Gastrocnemius medialis (tissue), 4 donors: ENCODE measurements around the gene DHH. TPM values are rescaled to one million over a fixed set of nuclear protein-coding genes. Genes with fewer than 3 reads are reported as not detected.

ENCODE experiments used
- ATAC-seq, 2 donors: fragments of 150-250 bp; one replicate each; pipeline ENCODE4 v1.9.1; 2016
- DNase-seq, 2 donors: peaks; one replicate each; pipeline ENCODE4 v3.0.0-alpha.2; 2019
- H3K27ac ChIP-seq, 4 donors: fragments of 200-600 bp; sonication (generic); 1 replicate in 1 of 4; 2 replicates in 3 of 4; pipeline ENCODE4 v1.5.1; 2016 to 2018; ENCODE audit warnings: mild to moderate bottlenecking in 2 of 4, moderate library complexity in 1 of 4
- H3K27me3 ChIP-seq, 3 donors: fragments of 200-600 bp; sonication (generic) in 2 of 3; 1 replicate in 1 of 3; 2 replicates in 2 of 3; pipeline versions ENCODE4 v1.5.1 to v1.6.0; 2016 to 2019; ENCODE audit warnings: mild to moderate bottlenecking in 1 of 3, moderate library complexity in 1 of 3
- H3K36me3 ChIP-seq, 2 donors: fragments of 200-600 bp; sonication (generic) in 1 of 2; one replicate each; pipeline ENCODE4 v1.5.1; 2017 to 2018
- H3K4me1 ChIP-seq, 2 donors: fragments of 200-600 bp; sonication (generic) in 1 of 2; one replicate each; pipeline ENCODE4 v1.5.1; 2016 to 2017; ENCODE audit warnings: mild to moderate bottlenecking in 2 of 2
- H3K4me3 ChIP-seq, 4 donors: fragments of 200-600 bp; sonication (generic) in 3 of 4; 1 replicate in 1 of 4; 2 replicates in 3 of 4; pipeline ENCODE4 v1.5.1; 2016 to 2019; ENCODE audit warnings: mild to moderate bottlenecking in 2 of 4
- H3K9me3 ChIP-seq, 3 donors: fragments of 200-600 bp; sonication (generic) in 2 of 3; 1 replicate in 1 of 3; 2 replicates in 2 of 3; pipeline ENCODE4 v1.5.1; 2016 to 2019
- CTCF ChIP-seq, 5 experiments: fragments of 450-650 bp in 3 of 5; fragments of 200-600 bp in 2 of 5; sonication (generic) in 2 of 5; IDR thresholded peaks in 4 of 5; conservative IDR thresholded peaks in 1 of 5; 1 replicate in 4 of 5; 2 replicates in 1 of 5; pipeline ENCODE4 v1.5.1; 2016 to 2019; ENCODE audit warnings: antibody characterized with exemption in 5 of 5, mild to moderate bottlenecking in 3 of 5, moderate library complexity in 3 of 5
- POLR2A ChIP-seq, 2 donors: fragments of 450-650 bp; IDR thresholded peaks; one replicate each; pipeline ENCODE4 v1.6.1; 2017; ENCODE audit warnings: antibody characterized with exemption in 2 of 2, mild to moderate bottlenecking in 2 of 2, moderate library complexity in 2 of 2
- in situ Hi-C, 4 donors: fragments of 200-750 bp; cut with MboI; loops; one replicate each; pipeline versions ENCODE4 v1.15.0 to v1.8.0; 2017; ENCODE audit warnings: low sequenced_read_pairs in 4 of 4
- intact Hi-C: fragments of 100-400 bp; cut with DNase I; formaldehyde crosslinking; loops from one replicate; pipeline ENCODE4 v1.15.1; 2023; ENCODE audit warnings: low total_unique reads
- total RNA-seq, 4 donors: library from RNA; depleted of rRNA; stranded (reverse); fragments of >200 nt; gene quantifications; one replicate each; pipeline versions ENCODE4 v1.1.0 to v1.2.3, GENCODE V29; 2016

Gene DHH
- total RNA-seq, 4 donors from 2014 or later: 0.09 to 0.36 (median 0.15) TPM; not detected in 1

- peaks cover 0 to 91% of the 10 kb centered on the region in 2 donors for H3K36me3 ChIP-seq
- no peak for DNase-seq
- H3K27me3 ChIP-seq: no peaks in the 10 kb centered on the region
- no peak for ATAC-seq
- H3K27ac ChIP-seq: no peak overlapping the region
- H3K4me3 ChIP-seq: no peak overlapping the region
- intact Hi-C loops (no loop called here), in situ Hi-C loops (no loop called here)
- TF ChIP-seq CTCF (IDR thresholded peaks at IDR 0.05 in 4 of 5, conservative IDR thresholded peaks at IDR 0.05 in 1 of 5) (no peak), POLR2A (IDR thresholded peaks at IDR 0.05) (no peak)
- H3K9me3 ChIP-seq: no peaks in the 10 kb centered on the region
- H3K4me1 ChIP-seq: no peaks in the 10 kb centered on the region
Observed at GRCh38 chr12:49037111-49037946, 57.3 kb downstream of the DHH start.

Other genes starting within 250 kb of the DHH start
- gene DDX23, start 242.6 kb downstream of the DHH start, total RNA-seq: 10 to 100 TPM; 55.8 to 80.6 (median 75.7) TPM
- under 1 TPM in 1 of 4 donors, not detected in 3; 0.36 TPM for gene RND1, start 228.9 kb downstream of the DHH start, total RNA-seq
- gene FKBP11, start 169.3 kb downstream of the DHH start, total RNA-seq: 1 to 10 TPM in 3 of 4 donors, not detected in 1; 2.1 to 3.9 (median 3.0) TPM
- 10 to 100 TPM in 3 of 4 donors, 1 to 10 TPM in 1; 4.9 to 17.2 (median 13.5) TPM for gene ARF3, start 137.3 kb downstream of the DHH start, total RNA-seq
- gene WNT10B, start 123.1 kb downstream of the DHH start, total RNA-seq: not detected
- gene WNT1, start 116.5 kb downstream of the DHH start, total RNA-seq: not detected
- 100 to 1,000 TPM in 3 of 4 donors, 10 to 100 TPM in 1; 26.8 to 415 (median 232) TPM for gene DDN, start 95.4 kb downstream of the DHH start, total RNA-seq
- gene PRKAG1, start 76.0 kb downstream of the DHH start, total RNA-seq: 10 to 100 TPM; 67.4 to 97.7 (median 83.9) TPM
- gene KMT2D, start 34.0 kb downstream of the DHH start, total RNA-seq: 10 to 100 TPM; 36.0 to 99.0 (median 71.3) TPM
- under 1 TPM in 2 of 4 donors, not detected in 2; 0.46 to 0.71 TPM for gene RHEBL1, start 24.8 kb downstream of the DHH start, total RNA-seq
- gene LMBR1L, start 16.0 kb upstream of the DHH start, total RNA-seq: 10 to 100 TPM; 11.1 to 27.2 (median 15.9) TPM
- gene TUBA1B, start 36.6 kb upstream of the DHH start, total RNA-seq: 1,000 to 10,000 TPM in 1 of 4 donors, 100 to 1,000 TPM in 3; 124 to 1,632 (median 402) TPM
- gene TUBA1A, start 94.3 kb upstream of the DHH start, total RNA-seq: 10 to 100 TPM; 14.7 to 68.0 (median 25.1) TPM
- gene TUBA1C, start 170.3 kb upstream of the DHH start, total RNA-seq: 100 to 1,000 TPM in 1 of 4 donors, 10 to 100 TPM in 3; 53.9 to 130 (median 72.5) TPM
- not detected for gene PRPH, start 200.3 kb upstream of the DHH start, total RNA-seq
- gene TROAP, start 228.5 kb upstream of the DHH start, total RNA-seq: under 1 TPM in 1 of 4 donors, not detected in 3; 0.24 TPM
- gene C1QL4, start 242.4 kb upstream of the DHH start, total RNA-seq: not detected